SK-N-SH (cell line): ENCODE results near the gene TFAP2E. TPM values are rescaled to one million over a fixed set of nuclear protein-coding genes. Genes with fewer than 3 reads are reported as not detected.
"Not testable (repeated sequence)": the region's sequence is repeated elsewhere in the genome, so short reads cannot be mapped to it uniquely, and the experiment has no call there.

Experiments used
- CTCF ChIA-PET: fragments of 300-600, 350-600 bp; formaldehyde crosslinking; extraction: SDS; loops from one replicate; lab custom pipeline; 2021; lab: Yijun Ruan, JAX
- POLR2A ChIA-PET: fragments of 350-600 bp; sonication (Branson Sonifier 250); formaldehyde crosslinking; extraction: SDS; loops from one replicate; lab custom pipeline; 2020; ENCODE audit warnings: antibody characterized with exemption, inconsistent platforms; lab: Yijun Ruan, JAX
- DNase-seq: peaks from one replicate; pipeline ENCODE4 v3.0.0; 2012
- H2AFZ ChIP-seq: fragments of 200-600 bp; sonication (generic); 2 replicates; pipeline ENCODE4 v1.8.1; 2016; ENCODE audit warnings: antibody characterized with exemption, mild to moderate bottlenecking, low read depth
- H3F3A ChIP-seq: fragments of 200-600 bp; sonication (generic); replicated peaks from 2 replicates; pipeline ENCODE3; 2016; ENCODE audit warnings: antibody characterized with exemption, mild to moderate bottlenecking; ENCODE audit not compliant: insufficient read depth
- H3K27ac ChIP-seq, 2 experiments: fragments of 200-500 bp in 1 of 2; fragments of 200-600 bp in 1 of 2; sonication (Bioruptor generic) in 1 of 2; sonication (generic), shearing (Covaris generic) in 1 of 2; 2 replicates each; pipeline versions ENCODE4 v1.5.1 to v1.6.1; 2014 to 2016; ENCODE audit warnings: low read depth in 2 of 2, inconsistent platforms in 1 of 2, low read length in 1 of 2, mild to moderate bottlenecking in 1 of 2, mixed read lengths in 1 of 2
- H3K27me3 ChIP-seq: fragments of 200-600 bp; sonication (generic), shearing (Covaris generic); 2 replicates; pipeline ENCODE4 v1.6.1; 2016; ENCODE audit warnings: mixed run types; ENCODE audit not compliant: insufficient read depth
- H3K36me3 ChIP-seq, 2 experiments: fragments of 200-500 bp in 1 of 2; fragments of 200-600 bp in 1 of 2; sonication (Bioruptor generic) in 1 of 2; sonication (generic) in 1 of 2; replicated peaks in 1 of 2; 2 replicates each; pipeline versions ENCODE3 to v1.5.1; 2014 to 2016; ENCODE audit warnings: low read length in 1 of 2, mild to moderate bottlenecking in 1 of 2; ENCODE audit not compliant: insufficient read depth in 2 of 2, control insufficient read depth in 1 of 2
- H3K4me1 ChIP-seq, 2 experiments: fragments of 200-500 bp in 1 of 2; fragments of 200-600 bp in 1 of 2; sonication (Bioruptor generic) in 1 of 2; sonication (generic), shearing (Covaris generic) in 1 of 2; 2 replicates each; pipeline versions ENCODE4 v1.5.1 to v1.6.1; 2014 to 2016; ENCODE audit warnings: low read depth in 1 of 2, low read length in 1 of 2, mixed run types in 1 of 2; ENCODE audit not compliant: insufficient read depth in 2 of 2, control insufficient read depth in 1 of 2
- H3K4me2 ChIP-seq: fragments of 200-600 bp; sonication (generic), shearing (Covaris generic); 2 replicates; pipeline ENCODE4 v1.6.1; 2017; ENCODE audit warnings: mixed run types
- H3K4me3 ChIP-seq, 2 experiments: fragments of 200-500 bp in 1 of 2; fragments of 200-600 bp in 1 of 2; sonication (Bioruptor generic) in 1 of 2; sonication (generic), shearing (Covaris generic) in 1 of 2; 2 replicates each; pipeline versions ENCODE4 v1.5.1 to v1.8.1; 2014 to 2016; ENCODE audit warnings: low read depth in 2 of 2, inconsistent platforms in 1 of 2, low read length in 1 of 2, mild to moderate bottlenecking in 1 of 2, mixed read lengths in 1 of 2, moderate library complexity in 1 of 2
- H3K79me2 ChIP-seq: fragments of 200-600 bp; sonication (generic); 2 replicates; pipeline ENCODE4 v1.8.1; 2017; ENCODE audit warnings: mild to moderate bottlenecking; ENCODE audit not compliant: insufficient read depth
- H3K9ac ChIP-seq: fragments of 200-600 bp; sonication (generic); 2 replicates; pipeline ENCODE4 v1.6.1; 2017; ENCODE audit warnings: mixed run types
- H3K9me2 ChIP-seq: fragments of 200-600 bp; sonication (generic); 2 replicates; pipeline ENCODE4 v1.6.1; 2017; ENCODE audit warnings: mixed run types
- H3K9me3 ChIP-seq: fragments of 200-600 bp; sonication (generic); 2 replicates; pipeline ENCODE4 v1.6.1; 2017; ENCODE audit warnings: mixed run types, mild to moderate bottlenecking, moderate library complexity
- H4K20me1 ChIP-seq: fragments of 200-600 bp; sonication (generic); 2 replicates; pipeline ENCODE4 v1.6.1; 2017; ENCODE audit warnings: mild to moderate bottlenecking, mixed run types; ENCODE audit not compliant: insufficient read depth
- CHD2 ChIP-seq: fragments of 150-350 bp; IDR thresholded peaks from 2 replicates; pipeline ENCODE4 v1.6.1; 2018; ENCODE audit warnings: low read length; ENCODE audit not compliant: partially characterized antibody
- CTCF ChIP-seq: fragments of 200-600 bp; sonication (generic); IDR thresholded peaks from 2 replicates; pipeline ENCODE4 v1.6.1; 2017; ENCODE audit warnings: antibody characterized with exemption, mild to moderate bottlenecking, moderate library complexity
- EP300 ChIP-seq, 2 experiments: IDR thresholded peaks; 2 replicates each; pipeline versions ENCODE4 v1.4.0 to v1.6.1; 2012; ENCODE audit warnings: borderline replicate concordance in 1 of 2, low read depth in 1 of 2, low read length in 1 of 2
- FOSL2 ChIP-seq: IDR thresholded peaks from 2 replicates; pipeline ENCODE4 v1.4.0; 2012; ENCODE audit warnings: low read depth, mild to moderate bottlenecking, moderate library complexity, borderline replicate concordance
- MAX ChIP-seq: IDR thresholded peaks from 2 replicates; pipeline ENCODE4 v1.4.0; 2012; ENCODE audit warnings: low read depth
- MXI1 ChIP-seq: IDR thresholded peaks from 2 replicates; pipeline ENCODE4 v1.6.1; 2012; ENCODE audit warnings: mild to moderate bottlenecking, low read depth, low read length, improper control_type of control experiment
- PBX3 ChIP-seq: IDR thresholded peaks from 2 replicates; pipeline ENCODE4; 2012
- RAD21 ChIP-seq: IDR thresholded peaks from 2 replicates; pipeline ENCODE4 v1.6.1; 2012; ENCODE audit warnings: mild to moderate bottlenecking, low read length
- SIN3A ChIP-seq: IDR thresholded peaks from 2 replicates; pipeline ENCODE4 v1.6.1; 2012; ENCODE audit warnings: low read depth, mild to moderate bottlenecking, low read length, moderate library complexity, borderline replicate concordance
- TCF12 ChIP-seq: IDR thresholded peaks from 2 replicates; pipeline ENCODE4 v1.4.0; 2012
- WGBS: methylation state at CpG from one replicate; pipeline ENCODE4 v1.1.6; 2017; ENCODE audit warnings: low lambda C conversion rate; 5-methylcytosine and 5-hydroxymethylcytosine counted together
- polyA plus RNA-seq, 3 experiments: library from polyadenylated mRNA; depleted of rRNA; stranded (reverse); fragments of >200 nt; gene quantifications; 2 replicates each; pipeline ENCODE4 v1.2.3, GENCODE V29; 2012
- TF ChIP-seq, protein P1 (sequence below): IDR thresholded peaks from 2 replicates; pipeline ENCODE4 v1.6.1; 2012; ENCODE audit warnings: mild to moderate bottlenecking, low read depth, low read length, moderate library complexity

TFAP2E gene
- polyA plus RNA-seq, 1 of the 3 experiments (the other 2 are of a cell fraction): 0.59 TPM

DNA sequence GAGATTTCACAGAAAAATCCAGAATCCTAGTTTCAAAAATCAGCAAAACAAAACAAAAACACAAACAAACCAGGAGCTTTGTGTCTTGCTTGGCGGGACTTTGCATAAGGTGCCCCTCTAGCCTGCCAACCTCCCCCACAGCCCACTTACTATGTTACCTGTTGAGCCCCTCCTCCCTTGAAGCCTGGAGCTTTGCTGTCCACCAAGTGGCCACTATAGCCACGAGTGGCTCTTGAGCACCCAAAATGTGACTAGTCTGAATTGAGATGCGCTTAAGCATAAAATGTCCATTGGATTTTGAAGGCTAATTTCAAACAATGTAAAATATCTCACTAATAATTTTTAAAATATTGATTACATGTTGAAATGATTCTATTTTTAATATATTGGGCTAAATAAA lies 12.2 kb downstream of the TFAP2E start:
- H3F3A ChIP-seq: no peaks in the 10 kb centered on the region
- H3K4me1 ChIP-seq: no peaks in the 10 kb centered on the region
- no peaks in the 10 kb centered on the region for H3K36me3 ChIP-seq
- no peaks in the 10 kb centered on the region for H3K79me2 ChIP-seq
- no peak overlapping the region for H3K4me2 ChIP-seq
- CTCF ChIA-PET: interaction anchor here (0.6 to 2.1 kb wide), 9 partner anchors 12 to 188 kb away, joined by 3 to 10 read pairs (median 4); partner anchors contain the start of genes KIAA0319L, NCDN and TFAP2E
- WGBS: 88% methylated on average over 3 of the region's 3 CpGs
- H3K9ac ChIP-seq: no peak overlapping the region
- no peak overlapping the region for H2AFZ ChIP-seq
- H3K9me3 ChIP-seq: no peaks in the 10 kb centered on the region
- no peak overlapping the region for H3K4me3 ChIP-seq
- POLR2A ChIA-PET: interaction anchor here (1.0 kb wide), 1 partner anchor 184 kb away, joined by 3 read pairs; the partner anchor contains the start of gene CLSPN
- H3K27me3 ChIP-seq: no peaks in the 10 kb centered on the region
- DNase-seq: no peak
- no peak for TF ChIP-seq RAD21
- TF ChIP-seq, protein P1, sequence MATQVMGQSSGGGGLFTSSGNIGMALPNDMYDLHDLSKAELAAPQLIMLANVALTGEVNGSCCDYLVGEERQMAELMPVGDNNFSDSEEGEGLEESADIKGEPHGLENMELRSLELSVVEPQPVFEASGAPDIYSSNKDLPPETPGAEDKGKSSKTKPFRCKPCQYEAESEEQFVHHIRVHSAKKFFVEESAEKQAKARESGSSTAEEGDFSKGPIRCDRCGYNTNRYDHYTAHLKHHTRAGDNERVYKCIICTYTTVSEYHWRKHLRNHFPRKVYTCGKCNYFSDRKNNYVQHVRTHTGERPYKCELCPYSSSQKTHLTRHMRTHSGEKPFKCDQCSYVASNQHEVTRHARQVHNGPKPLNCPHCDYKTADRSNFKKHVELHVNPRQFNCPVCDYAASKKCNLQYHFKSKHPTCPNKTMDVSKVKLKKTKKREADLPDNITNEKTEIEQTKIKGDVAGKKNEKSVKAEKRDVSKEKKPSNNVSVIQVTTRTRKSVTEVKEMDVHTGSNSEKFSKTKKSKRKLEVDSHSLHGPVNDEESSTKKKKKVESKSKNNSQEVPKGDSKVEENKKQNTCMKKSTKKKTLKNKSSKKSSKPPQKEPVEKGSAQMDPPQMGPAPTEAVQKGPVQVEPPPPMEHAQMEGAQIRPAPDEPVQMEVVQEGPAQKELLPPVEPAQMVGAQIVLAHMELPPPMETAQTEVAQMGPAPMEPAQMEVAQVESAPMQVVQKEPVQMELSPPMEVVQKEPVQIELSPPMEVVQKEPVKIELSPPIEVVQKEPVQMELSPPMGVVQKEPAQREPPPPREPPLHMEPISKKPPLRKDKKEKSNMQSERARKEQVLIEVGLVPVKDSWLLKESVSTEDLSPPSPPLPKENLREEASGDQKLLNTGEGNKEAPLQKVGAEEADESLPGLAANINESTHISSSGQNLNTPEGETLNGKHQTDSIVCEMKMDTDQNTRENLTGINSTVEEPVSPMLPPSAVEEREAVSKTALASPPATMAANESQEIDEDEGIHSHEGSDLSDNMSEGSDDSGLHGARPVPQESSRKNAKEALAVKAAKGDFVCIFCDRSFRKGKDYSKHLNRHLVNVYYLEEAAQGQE: no peak
- TF ChIP-seq FOSL2: no peak
- no peak for TF ChIP-seq MXI1
- no peak for TF ChIP-seq SIN3A
- TF ChIP-seq EP300 (IDR thresholded peaks at IDR 0.05; ENCODE audit: borderline replicate concordance in 1 of 2, low read depth in 1 of 2, low read length in 1 of 2): no peak
- no peak for TF ChIP-seq MAX
- TF ChIP-seq CHD2: no peak
- no peak for TF ChIP-seq TCF12
- no peak for TF ChIP-seq PBX3
- TF ChIP-seq CTCF: no peak
- no peak overlapping the region for H3K27ac ChIP-seq
- no peaks in the 10 kb centered on the region for H3K9me2 ChIP-seq
- H4K20me1 ChIP-seq: no peaks in the 10 kb centered on the region

DNA sequence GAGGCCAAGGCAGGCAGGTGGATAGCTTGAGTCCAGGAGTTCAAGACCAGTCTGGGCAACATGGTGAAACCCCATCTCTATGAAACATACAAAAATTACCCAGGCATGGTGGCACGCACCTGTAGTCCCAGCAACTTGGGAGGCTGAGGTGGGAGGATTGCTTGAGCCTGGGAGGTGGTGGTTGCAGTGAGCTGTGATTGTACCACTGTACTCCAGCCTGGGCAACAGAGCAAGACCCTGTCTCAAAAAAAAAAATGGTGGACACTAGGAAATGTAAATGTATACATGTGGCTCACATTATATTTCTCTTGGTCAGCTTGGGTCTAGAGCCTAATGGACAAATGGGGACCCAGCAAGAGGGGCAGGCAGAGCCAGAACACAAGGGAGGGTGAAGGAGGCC lies 12.7 kb downstream of the TFAP2E start:
- H3K9me3 ChIP-seq, H3K27me3 ChIP-seq, DNase-seq, H3K4me3 ChIP-seq, H3K4me1 ChIP-seq, H3K79me2 ChIP-seq, H3K36me3 ChIP-seq, H3K9ac ChIP-seq, POLR2A ChIA-PET, H3F3A ChIP-seq, H2AFZ ChIP-seq, H4K20me1 ChIP-seq, H3K27ac ChIP-seq, H3K4me2 ChIP-seq, H3K9me2 ChIP-seq: not testable (repeated sequence)
- 100% methylated on average over 1 of the region's 1 CpG for WGBS
- CTCF ChIA-PET: interaction anchor here (0.6 to 2.1 kb wide), 7 partner anchors 13 to 187 kb away, joined by 3 to 10 read pairs (median 4); partner anchors contain the start of gene TFAP2E
